Measurements from ENCODE around the gene ABCB4.
A peak's percentile ranks its signal among the peaks of the same experiment; 100 is the strongest.

Gene ABCB4

DNA sequence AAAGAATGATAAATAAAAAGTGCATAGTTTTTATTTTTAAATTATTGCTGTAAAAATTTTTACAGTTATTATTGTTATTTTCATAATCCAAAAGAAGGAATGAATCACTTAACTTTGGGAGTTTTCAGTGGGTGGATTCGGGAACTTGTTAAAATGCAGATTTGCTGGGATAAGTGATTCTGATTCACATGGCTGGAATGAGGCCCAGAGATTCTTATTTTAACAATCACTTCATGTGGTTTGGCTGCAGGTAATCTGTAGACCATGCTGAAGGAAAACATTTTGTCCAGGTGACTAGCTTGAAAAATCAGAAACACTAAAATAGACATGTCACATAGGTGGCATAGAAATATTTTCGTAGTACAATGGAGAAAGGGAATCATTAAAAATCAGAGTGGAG is 116.1 kb downstream of the ABCB4 start:
- peak; percentile 33 for DNase-seq (ENCODE audit: low read depth, low spot score)
- H3K27ac ChIP-seq: peak overlapping the region; percentile 34

DNA sequence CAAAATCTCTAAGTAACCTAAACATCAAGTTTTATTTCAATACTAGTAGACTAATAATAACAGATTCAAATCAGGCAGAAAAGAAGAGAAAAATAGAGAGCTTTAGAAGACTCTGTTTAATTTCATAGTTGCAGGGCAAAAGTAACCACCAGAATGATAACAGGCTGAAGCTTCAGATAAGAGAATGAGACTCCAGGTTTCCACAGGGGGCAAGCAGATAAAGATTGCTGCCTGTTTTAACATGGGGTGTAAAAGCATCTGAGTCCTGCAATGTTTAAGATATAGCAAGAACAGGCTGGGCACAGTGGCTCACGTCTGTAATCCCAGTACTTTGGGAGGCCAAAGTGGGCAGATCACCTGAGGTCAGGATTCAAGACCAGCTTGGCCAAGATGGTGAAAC is 119.0 kb downstream of the ABCB4 start:
- no peak for DNase-seq (ENCODE audit: low read depth, low spot score)
- no peak overlapping the region for H3K27ac ChIP-seq

DNA sequence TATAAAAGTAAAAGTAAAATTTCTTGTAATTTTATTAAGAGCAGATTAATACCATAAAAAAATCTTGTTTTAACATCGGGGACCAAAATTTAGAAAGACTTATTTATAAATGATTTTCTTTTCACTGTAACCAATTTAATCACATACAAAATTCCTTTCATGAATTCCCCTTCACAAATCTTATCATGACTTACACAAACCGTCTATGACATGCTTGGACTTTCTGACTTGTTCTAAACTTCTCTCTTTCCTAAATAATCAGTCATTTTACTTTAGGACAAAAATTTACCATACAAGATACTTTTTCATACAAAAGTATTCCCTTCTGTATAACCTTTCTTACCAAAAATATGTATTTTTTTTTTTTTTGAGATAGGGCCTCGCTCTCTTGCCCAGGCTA is 120.7 kb downstream of the ABCB4 start:
- no peak for DNase-seq (ENCODE audit: low read depth, low spot score)
- no peak overlapping the region for H3K27ac ChIP-seq

Measured in epithelial cell of prostate (primary cell).